Stimulated activated CD8-positive, alpha-beta memory T cell treated with anti-CD3 and anti-CD28 coated beads, Interleukin-15, amount 100 ng/mL, for 48 hours (primary cell): ENCODE results near the gene PTPN7.
A peak's percentile ranks its signal among the peaks of the same experiment; 100 is the strongest.
"Not testable (repeated sequence)": the region's sequence is repeated elsewhere in the genome, so short reads cannot be mapped to it uniquely, and the experiment has no call there.

Source experiments
- DNase-seq, 2 donors: peaks; one replicate each; pipeline ENCODE4 v3.0.0-alpha.2; 2020; ENCODE audit warnings: low read depth in 2 of 2

The PTPN7 gene

GRCh38 chr1:202152399-202152798, 8.0 kb downstream of the PTPN7 start:
- no peak for DNase-seq

DNA sequence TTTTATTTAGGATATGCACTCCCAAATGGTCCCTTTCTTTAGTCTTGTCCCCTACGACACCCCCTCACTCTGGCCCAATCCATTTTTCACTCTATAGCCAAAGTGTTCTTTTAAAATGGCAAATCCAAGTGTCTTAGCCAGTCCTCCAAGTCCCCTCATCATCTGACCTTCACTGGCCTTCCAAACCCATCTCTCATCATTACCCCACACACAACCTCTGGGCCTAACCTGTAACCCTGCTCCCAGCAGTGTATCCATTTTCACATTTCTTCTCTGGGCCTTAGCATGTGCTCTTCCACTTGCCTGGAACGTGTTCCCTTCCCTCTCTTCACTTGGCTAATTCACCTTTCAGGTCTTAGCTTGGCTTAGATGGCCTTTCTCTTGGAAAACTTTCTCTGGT, 9.4 kb downstream of the PTPN7 start:
- no peak for DNase-seq

DNA sequence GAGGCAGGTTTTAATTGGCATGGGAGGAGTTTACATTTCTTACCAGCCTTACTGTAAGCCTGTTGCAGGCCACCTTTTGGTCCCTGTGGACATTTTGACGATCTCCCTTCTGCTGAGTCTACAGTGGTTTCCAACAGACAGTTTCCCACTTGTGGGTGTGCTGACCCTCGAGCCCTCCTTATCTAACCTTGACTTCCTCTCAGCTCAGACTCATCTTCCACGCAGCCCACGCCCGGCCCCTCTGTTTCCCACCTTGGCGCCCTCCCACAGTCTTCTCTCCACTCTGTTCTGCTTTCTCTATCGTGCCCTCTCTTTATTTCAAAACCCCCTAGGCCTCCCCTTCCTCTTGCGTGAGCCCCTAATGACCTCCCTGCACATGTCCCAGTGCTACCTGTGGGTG, 9.8 kb downstream of the PTPN7 start:
- DNase-seq, result no peak

DNA sequence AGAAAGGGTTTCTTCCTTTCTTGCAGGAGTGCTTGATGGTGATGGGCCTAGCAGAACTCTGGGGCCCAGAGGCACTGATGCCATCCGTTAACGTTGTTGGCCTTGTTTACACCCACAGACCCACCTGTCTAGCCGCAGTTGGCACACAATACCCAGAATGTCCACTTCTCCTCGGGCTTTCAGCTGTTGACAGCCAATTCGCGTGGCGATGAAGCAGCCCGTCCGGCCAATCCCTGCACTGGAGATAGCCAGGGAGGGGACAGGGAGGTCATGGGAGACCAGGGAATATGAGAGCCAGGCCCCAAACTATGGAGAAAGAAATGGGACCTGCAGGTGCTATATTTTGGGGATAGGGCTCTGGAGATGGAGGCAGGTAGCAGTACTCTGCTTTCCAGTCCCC, 10.2 kb downstream of the PTPN7 start:
- no peak for DNase-seq

- DNase-seq, result no peak
Observed at GRCh38 chr1:202149566-202149965, 10.8 kb downstream of the PTPN7 start.

DNA sequence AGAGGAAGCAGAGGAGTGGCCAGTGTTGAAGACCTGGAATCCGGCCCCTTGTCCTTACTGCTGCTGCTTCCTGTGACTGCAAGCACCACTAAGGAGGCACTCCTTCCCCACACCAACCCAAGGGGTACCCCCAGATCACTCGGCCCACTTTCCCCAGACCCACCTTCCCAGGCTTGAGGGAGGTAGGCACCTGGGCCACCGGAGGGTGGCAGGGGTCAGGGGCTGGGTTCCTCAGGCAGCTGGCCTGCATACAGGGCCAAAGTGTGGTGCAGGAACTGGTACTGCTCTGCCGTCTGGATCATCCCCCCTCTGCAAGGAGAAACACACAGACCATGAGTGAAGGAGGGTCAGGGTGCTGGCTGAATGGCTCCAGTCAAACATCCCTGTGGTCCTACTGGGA, 12.0 kb downstream of the PTPN7 start:
- DNase-seq, result no peak

GRCh38 chr1:202146993-202147392, 13.4 kb downstream of the PTPN7 start:
- DNase-seq, result no peak

- DNase-seq, result no peak
Observed at GRCh38 chr1:202146279-202146678, 14.1 kb downstream of the PTPN7 start.

GRCh38 chr1:202145744-202146140, 14.7 kb downstream of the PTPN7 start:
- not testable (repeated sequence) for DNase-seq

- no peak for DNase-seq
Observed at GRCh38 chr1:202145068-202145743, 15.2 kb downstream of the PTPN7 start.

DNA sequence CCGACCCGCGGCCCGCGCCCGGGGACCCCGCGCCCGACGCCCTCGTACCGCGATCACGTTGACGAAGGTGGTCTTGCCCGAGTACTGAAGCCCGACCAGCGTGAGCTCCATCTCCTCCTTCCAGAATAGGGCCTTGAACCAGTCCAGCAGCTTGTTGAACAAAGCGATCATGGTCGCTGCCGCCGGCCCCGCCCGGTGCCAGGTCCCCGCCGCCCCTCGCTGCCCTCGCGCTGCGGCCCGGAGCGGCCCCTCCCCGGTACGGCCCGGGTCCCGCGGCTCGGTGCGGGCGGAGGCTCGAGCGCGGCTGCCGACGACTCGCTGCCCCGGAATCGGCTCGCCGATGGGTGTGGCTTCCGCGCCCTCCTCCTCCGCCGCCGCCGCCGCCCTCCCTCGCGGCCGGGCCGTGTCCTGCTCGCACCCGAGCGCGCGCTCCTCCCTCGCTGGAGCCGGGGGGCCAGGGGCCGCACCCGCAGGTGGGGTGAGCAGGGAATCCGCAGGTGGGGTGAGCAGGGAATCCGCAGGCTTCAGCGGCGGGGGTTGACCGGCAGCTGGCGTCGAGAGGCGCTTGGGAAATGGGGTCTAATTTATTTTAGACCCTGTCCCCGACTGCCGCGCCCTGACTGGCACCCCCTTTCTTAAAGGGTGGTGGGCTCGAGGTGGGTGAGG, 15.9 kb downstream of the PTPN7 start, which contains the start of gene ARL8A:
TSS of gene ARL8A (minus strand) at position 336 of the 666 bp plus-strand sequence. CDS start at position 171, 165 bp downstream.
- peak in 1 of 2 donors; percentile 64 for DNase-seq

- DNase-seq, result no peak
Observed at GRCh38 chr1:202143768-202144401, 16.5 kb downstream of the PTPN7 start.

DNA sequence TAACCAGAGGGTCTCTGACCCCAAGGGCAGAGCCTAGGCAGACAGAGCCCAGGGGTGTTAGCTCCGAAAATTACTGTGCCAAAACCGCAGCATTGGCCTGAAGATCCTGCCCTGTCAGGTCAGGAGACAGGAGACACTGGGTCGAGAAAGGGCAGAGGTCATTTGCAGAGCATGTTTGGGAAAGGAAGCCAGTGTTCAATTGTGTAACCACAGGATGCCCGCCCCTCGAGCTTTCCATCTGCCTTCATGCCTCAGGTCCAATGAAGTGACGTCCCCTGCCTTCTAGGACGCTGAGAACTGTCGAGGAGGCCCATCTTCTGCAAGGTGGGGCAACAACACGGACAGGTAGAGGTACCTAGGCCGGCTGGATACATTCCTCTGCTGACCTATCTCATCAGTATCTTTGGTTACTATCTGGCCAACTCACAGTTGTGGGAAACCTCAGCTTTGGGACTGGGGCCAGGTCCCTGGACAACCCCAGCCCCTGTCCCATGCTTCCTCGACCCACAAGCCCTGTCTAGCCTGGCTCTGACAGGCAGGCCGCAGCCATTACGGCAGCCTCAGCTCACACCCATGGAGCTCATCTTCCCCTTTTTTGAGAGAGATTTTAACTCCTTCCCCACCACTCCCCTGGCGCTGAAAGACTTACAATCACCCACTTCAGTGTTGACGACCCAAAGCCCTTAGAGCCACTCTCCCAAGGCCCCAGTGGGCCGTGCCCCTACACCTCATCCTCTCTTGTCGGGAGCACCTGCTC, 17.2 kb downstream of the PTPN7 start:
- no peak for DNase-seq

DNA sequence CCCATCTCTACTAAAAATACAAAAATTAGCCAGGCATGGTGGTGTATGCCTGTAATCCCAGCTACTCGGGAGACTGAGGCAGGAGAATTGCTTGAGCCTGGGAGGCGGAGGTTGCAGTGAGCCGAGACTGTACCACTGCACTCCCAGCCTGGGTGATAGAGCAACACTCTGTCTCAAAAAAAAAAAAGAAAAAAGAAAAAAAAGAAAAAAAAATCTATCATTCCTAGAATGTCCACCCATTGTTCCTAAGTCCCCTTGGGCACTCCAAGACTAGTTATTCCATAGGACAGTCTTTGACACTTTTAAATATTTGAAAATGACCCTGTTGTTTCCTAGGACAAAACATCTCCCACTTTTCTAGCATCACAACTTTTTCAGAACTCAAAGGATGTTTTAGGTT, 18.9 kb downstream of the PTPN7 start:
- not testable (repeated sequence) for DNase-seq

- no peak for DNase-seq
Observed at GRCh38 chr1:202140833-202141232, 19.6 kb downstream of the PTPN7 start.

DNA sequence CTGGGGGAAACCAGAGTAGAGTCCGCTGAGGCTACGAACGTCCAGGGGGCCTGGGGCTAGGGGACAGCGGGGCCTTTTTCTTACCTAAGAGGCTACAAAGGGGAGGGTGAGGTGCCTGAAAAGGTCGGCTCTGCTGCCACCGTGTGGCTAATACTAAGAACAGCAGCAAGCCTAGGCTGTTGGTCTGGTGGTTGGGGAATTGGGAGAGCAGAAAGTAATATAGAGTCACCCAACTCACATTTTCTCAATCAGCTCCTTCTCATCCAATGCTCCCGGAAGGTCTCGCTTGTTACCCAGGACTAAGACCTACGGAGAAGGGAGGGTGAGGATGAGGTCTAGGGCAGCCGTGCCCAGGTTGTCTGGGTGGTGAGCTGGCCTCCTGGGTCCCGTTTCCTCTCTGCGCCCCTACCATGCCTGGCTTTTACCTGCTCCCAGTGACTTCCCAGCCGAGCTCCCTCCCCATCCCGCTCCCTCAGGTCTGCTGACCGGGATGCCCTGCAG, 25.1 kb downstream of the PTPN7 start:
- DNase-seq, result no peak

GRCh38 chr1:202134645-202135172, 25.7 kb downstream of the PTPN7 start:
- DNase-seq, result no peak

GRCh38 chr1:202133989-202134388, 26.4 kb downstream of the PTPN7 start:
- no peak for DNase-seq

DNA sequence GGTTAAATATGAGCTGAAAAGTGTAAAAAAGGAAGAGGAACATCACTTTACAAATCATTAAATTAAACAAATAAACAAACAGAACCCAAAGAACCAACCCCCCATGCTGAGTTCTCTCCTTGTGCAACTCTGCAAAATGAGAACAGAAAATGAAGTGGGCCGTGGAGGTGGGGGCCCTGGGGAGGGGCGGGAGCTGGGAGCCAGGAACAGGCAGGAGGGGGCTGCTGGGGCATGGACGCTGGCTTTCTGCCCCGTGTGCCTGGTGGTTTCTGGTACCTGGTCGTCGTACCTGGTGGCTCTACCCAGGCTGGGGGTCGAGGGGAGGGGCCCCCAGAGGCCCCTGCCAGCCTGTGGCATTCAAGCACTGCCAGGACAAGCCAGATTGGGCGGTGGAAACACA, 26.9 kb downstream of the PTPN7 start:
- no peak for DNase-seq

DNA sequence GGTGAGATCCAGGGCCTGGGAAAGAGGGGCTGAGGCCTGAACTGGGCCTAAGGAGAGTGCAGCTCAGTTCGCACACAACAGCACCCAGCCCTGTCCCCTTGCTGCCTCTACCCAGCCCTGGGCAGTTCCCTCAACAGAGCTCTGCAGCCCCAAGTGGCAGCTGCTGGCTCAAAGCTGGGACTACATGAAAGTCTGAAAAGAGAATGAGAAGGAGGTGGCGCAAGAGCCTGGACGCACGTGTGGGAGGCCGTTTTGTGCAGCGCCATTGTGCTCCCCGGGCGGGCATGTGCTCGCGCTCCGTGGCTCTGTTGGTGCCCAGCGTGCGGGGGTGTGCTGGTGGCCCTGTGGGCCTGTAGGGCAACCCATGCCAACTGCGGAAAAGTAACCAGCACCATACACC, 27.4 kb downstream of the PTPN7 start:
- no peak for DNase-seq

- DNase-seq, result no peak
Observed at GRCh38 chr1:202131956-202132821, 28.2 kb downstream of the PTPN7 start.
